IPS DF 6.9 (cell line): Measurements from ENCODE around the gene KCNH4.

Source experiments
- DNase-seq: peaks from one replicate; pipeline ENCODE4 v3.0.0-alpha.2; 2013; ENCODE audit warnings: low read depth, low spot score
- H3K27ac ChIP-seq: one replicate; pipeline ENCODE4 v1.5.1; 2013; ENCODE audit warnings: low read length, control low read depth
- H3K27me3 ChIP-seq: 2 replicates; pipeline ENCODE4 v1.6.1; 2013; ENCODE audit warnings: mild to moderate bottlenecking, low read length; ENCODE audit not compliant: control insufficient read depth, insufficient read depth
- H3K36me3 ChIP-seq: 2 replicates; pipeline ENCODE4 v1.6.1; 2013; ENCODE audit warnings: low read length; ENCODE audit not compliant: control insufficient read depth, insufficient read depth
- H3K4me1 ChIP-seq: 2 replicates; pipeline ENCODE4 v1.6.1; 2013; ENCODE audit warnings: low read length; ENCODE audit not compliant: control insufficient read depth, insufficient read depth
- H3K4me3 ChIP-seq: 2 replicates; pipeline ENCODE4 v1.5.1; 2013; ENCODE audit warnings: mild to moderate bottlenecking, low read length
- H3K9me3 ChIP-seq: 2 replicates; pipeline ENCODE4 v1.6.1; 2013; ENCODE audit warnings: low read length, inconsistent platforms; ENCODE audit not compliant: control insufficient read depth, insufficient read depth
- WGBS: extraction: QIAGEN DNeasy Blood & Tissue Kit; methylation state at CpG from one replicate; pipeline ENCODE4 v1.1.7; 2013; ENCODE audit warnings: mixed read lengths, missing lambda C conversion rate; ENCODE audit not compliant: insufficient read length, insufficient coverage; 5-methylcytosine and 5-hydroxymethylcytosine counted together

The KCNH4 gene

GRCh38 chr17:42138749-42139492 lies 42.0 kb downstream of the KCNH4 start:
- Histone ChIP-seq H3K4me3 (no peak overlapping the region), H3K4me1 (no peaks in the 10 kb centered on the region; the same call in 1 of the 2 replicates), H3K36me3 (peaks cover 4% of the 10 kb centered on the region; the same call in 1 of the 2 replicates), H3K27me3 (no peaks in the 10 kb centered on the region), H3K27ac (no peak overlapping the region), H3K9me3 (no peaks in the 10 kb centered on the region)
- no CpG with 5 or more reads among the region's 7 CpGs for WGBS
- DNase-seq, result no peak

GRCh38 chr17:42136654-42137051 lies 44.3 kb downstream of the KCNH4 start:
- no peaks in the 10 kb centered on the region for H3K9me3 ChIP-seq
- H3K4me3 ChIP-seq, result no peak overlapping the region
- H3K36me3 ChIP-seq, result peaks cover 4% of the 10 kb centered on the region; the same call in 1 of the 2 replicates
- no peaks in the 10 kb centered on the region for H3K27me3 ChIP-seq
- no CpG with 5 or more reads among the region's 3 CpGs for WGBS
- no peak for DNase-seq
- H3K4me1 ChIP-seq, result no peaks in the 10 kb centered on the region; the same call in 1 of the 2 replicates
- H3K27ac ChIP-seq, result no peak overlapping the region

- Histone ChIP-seq H3K27ac (no peak overlapping the region), H3K36me3 (no peaks in the 10 kb centered on the region), H3K4me1 (no peaks in the 10 kb centered on the region; the same call in 1 of the 2 replicates), H3K27me3 (no peaks in the 10 kb centered on the region), H3K4me3 (no peak overlapping the region), H3K9me3 (no peaks in the 10 kb centered on the region)
- DNase-seq, result no peak
- no CpG with 5 or more reads among the region's 15 CpGs for WGBS
These were observed 45.0 kb downstream of the KCNH4 start for GRCh38 chr17:42135664-42136653.

GRCh38 chr17:42135151-42135550 lies 45.8 kb downstream of the KCNH4 start:
- DNase-seq, result no peak
- Histone ChIP-seq H3K4me3 (no peak overlapping the region), H3K27ac (no peak overlapping the region), H3K9me3 (no peaks in the 10 kb centered on the region), H3K27me3 (no peaks in the 10 kb centered on the region), H3K4me1 (no peaks in the 10 kb centered on the region; the same call in 1 of the 2 replicates), H3K36me3 (no peaks in the 10 kb centered on the region; the same call in 1 of the 2 replicates)
- WGBS, result no CpG with 5 or more reads among the region's 6 CpGs

GRCh38 chr17:42133461-42134041 lies 47.4 kb downstream of the KCNH4 start:
- H3K27ac ChIP-seq, result no peak overlapping the region

GRCh38 chr17:42132941-42133340 lies 48.0 kb downstream of the KCNH4 start:
- no peaks in the 10 kb centered on the region for H3K27me3 ChIP-seq
- peaks cover 18% of the 10 kb centered on the region for H3K36me3 ChIP-seq
- H3K27ac ChIP-seq, result no peak overlapping the region
- H3K4me3 ChIP-seq, result no peak overlapping the region
- DNase-seq, result no peak
- WGBS, result no CpG with 5 or more reads among the region's 3 CpGs
- H3K4me1 ChIP-seq, result no peaks in the 10 kb centered on the region
- no peaks in the 10 kb centered on the region for H3K9me3 ChIP-seq

More at GRCh38 chr17:42133461-42134041, 47.4 kb downstream of the KCNH4 start:
- DNase-seq, result no peak
- H3K9me3 ChIP-seq, result no peaks in the 10 kb centered on the region
- H3K27me3 ChIP-seq, result no peaks in the 10 kb centered on the region
- no peaks in the 10 kb centered on the region for H3K4me1 ChIP-seq
- H3K36me3 ChIP-seq, result peaks cover 14% of the 10 kb centered on the region
- WGBS, result no CpG with 5 or more reads among the region's 4 CpGs
- H3K4me3 ChIP-seq, result no peak overlapping the region

- Histone ChIP-seq H3K27ac (no peak overlapping the region), H3K27me3 (no peaks in the 10 kb centered on the region), H3K36me3 (peaks cover 20% of the 10 kb centered on the region), H3K4me1 (no peaks in the 10 kb centered on the region), H3K9me3 (no peaks in the 10 kb centered on the region), H3K4me3 (no peak overlapping the region)
- no peak for DNase-seq
- no CpG with 5 or more reads among the region's 4 CpGs for WGBS
These were observed 48.9 kb downstream of the KCNH4 start for GRCh38 chr17:42131981-42132432.

- DNase-seq, result no peak
- 100% methylated on average over 4 of the region's 4 CpGs for WGBS
- no peaks in the 10 kb centered on the region for H3K27me3 ChIP-seq
- H3K36me3 ChIP-seq, result peaks cover 24% of the 10 kb centered on the region
- H3K9me3 ChIP-seq, result no peaks in the 10 kb centered on the region
- no peak overlapping the region for H3K27ac ChIP-seq
- no peaks in the 10 kb centered on the region for H3K4me1 ChIP-seq
- H3K4me3 ChIP-seq, result no peak overlapping the region
These were observed 49.7 kb downstream of the KCNH4 start for GRCh38 chr17:42131232-42131631.

GRCh38 chr17:42130310-42130936 lies 50.5 kb downstream of the KCNH4 start:
- DNase-seq, result no peak
- no peak overlapping the region for H3K27ac ChIP-seq
- H3K27me3 ChIP-seq, result no peaks in the 10 kb centered on the region
- WGBS, result no CpG with 5 or more reads among the region's 16 CpGs
- no peaks in the 10 kb centered on the region for H3K4me1 ChIP-seq
- H3K36me3 ChIP-seq, result peaks cover 27% of the 10 kb centered on the region
- no peak overlapping the region for H3K4me3 ChIP-seq
- H3K9me3 ChIP-seq, result no peaks in the 10 kb centered on the region
